Measurements from ENCODE around the gene ROR1. TPM values are rescaled to one million over a fixed set of nuclear protein-coding genes. Genes with fewer than 3 reads are reported as not detected.

ROR1 gene
- polyA plus RNA-seq, 1 experiment: 7.1 TPM

- Histone ChIP-seq H3K9me3 (ENCODE audit: control insufficient read depth, insufficient read depth, low read length) (no peaks in the 10 kb centered on the region), H3K27ac (ENCODE audit: low read depth, low read length) (no peak overlapping the region), H3K4me3 (ENCODE audit: low read depth, low read length) (no peak overlapping the region), H3K27me3 (ENCODE audit: control insufficient read depth, insufficient read depth, low read length) (no peaks in the 10 kb centered on the region)
- ChIA-PET POLR2A (no interaction called here), CTCF (no interaction called here)
- no peak for TF ChIP-seq CTCF (IDR thresholded peaks at IDR 0.05; ENCODE audit: low read depth, low read length)
- no peak for DNase-seq (ENCODE audit: low read depth, low spot score)
Observed at GRCh38 chr1:63991685-63992084, 217.9 kb downstream of the ROR1 start.

- no peak overlapping the region for H3K27ac ChIP-seq (ENCODE audit: low read depth, low read length)
- H3K9me3 ChIP-seq (ENCODE audit: control insufficient read depth, insufficient read depth, low read length): no peaks in the 10 kb centered on the region
- DNase-seq (ENCODE audit: low read depth, low spot score): no peak
- TF ChIP-seq CTCF (IDR thresholded peaks at IDR 0.05; ENCODE audit: low read depth, low read length): no peak
- ChIA-PET POLR2A (no interaction called here), CTCF (no interaction called here)
- peaks cover 3% of the 10 kb centered on the region for H3K27me3 ChIP-seq (ENCODE audit: control insufficient read depth, insufficient read depth, low read length)
- H3K4me3 ChIP-seq (ENCODE audit: low read depth, low read length): no peak overlapping the region
Observed at GRCh38 chr1:64000021-64000420, 226.2 kb downstream of the ROR1 start.

GRCh38 chr1:64001038-64001437 is 227.2 kb downstream of the ROR1 start:
- ChIA-PET POLR2A (no interaction called here), CTCF (no interaction called here)
- DNase-seq (ENCODE audit: low read depth, low spot score): no peak
- Histone ChIP-seq H3K27me3 (ENCODE audit: control insufficient read depth, insufficient read depth, low read length) (peaks cover 3% of the 10 kb centered on the region), H3K4me3 (ENCODE audit: low read depth, low read length) (no peak overlapping the region), H3K9me3 (ENCODE audit: control insufficient read depth, insufficient read depth, low read length) (no peaks in the 10 kb centered on the region), H3K27ac (ENCODE audit: low read depth, low read length) (no peak overlapping the region)
- no peak for TF ChIP-seq CTCF (IDR thresholded peaks at IDR 0.05; ENCODE audit: low read depth, low read length)

- POLR2A ChIA-PET: no interaction called here
Observed at GRCh38 chr1:64004451-64005025, 230.7 kb downstream of the ROR1 start.

GRCh38 chr1:64005801-64006200 is 232.0 kb downstream of the ROR1 start:
- Histone ChIP-seq H3K27ac (ENCODE audit: low read depth, low read length) (no peak overlapping the region), H3K4me3 (ENCODE audit: low read depth, low read length) (no peak overlapping the region), H3K27me3 (ENCODE audit: control insufficient read depth, insufficient read depth, low read length) (no peaks in the 10 kb centered on the region), H3K9me3 (ENCODE audit: control insufficient read depth, insufficient read depth, low read length) (no peaks in the 10 kb centered on the region)
- POLR2A ChIA-PET: no interaction called here
- DNase-seq (ENCODE audit: low read depth, low spot score): no peak
- no peak for TF ChIP-seq CTCF (IDR thresholded peaks at IDR 0.05; ENCODE audit: low read depth, low read length)
- CTCF ChIA-PET: no interaction called here

More at GRCh38 chr1:64004451-64005025, 230.7 kb downstream of the ROR1 start:
- H3K9me3 ChIP-seq (ENCODE audit: control insufficient read depth, insufficient read depth, low read length): no peaks in the 10 kb centered on the region
- no peaks in the 10 kb centered on the region for H3K27me3 ChIP-seq (ENCODE audit: control insufficient read depth, insufficient read depth, low read length)
- no peak overlapping the region for H3K27ac ChIP-seq (ENCODE audit: low read depth, low read length)
- no peak for DNase-seq (ENCODE audit: low read depth, low spot score)
- no peak for TF ChIP-seq CTCF (IDR thresholded peaks at IDR 0.05; ENCODE audit: low read depth, low read length)
- CTCF ChIA-PET: no interaction called here
- H3K4me3 ChIP-seq (ENCODE audit: low read depth, low read length): no peak overlapping the region
